IPS-NIHi7 (cell line): ENCODE measurements around the gene SHC3.

ENCODE experiments used
- DNase-seq: peaks from one replicate; pipeline ENCODE4 v3.0.0; 2012; ENCODE audit warnings: mixed read lengths; ENCODE audit errors: extremely low spot score

The SHC3 gene

GRCh38 chr9:88986776-88987175 lies 191.8 kb downstream of the SHC3 start:
- no peak for DNase-seq

- DNase-seq, result no peak
These were observed 193.0 kb downstream of the SHC3 start for GRCh38 chr9:88985616-88986015.

GRCh38 chr9:88984543-88984883 lies 194.1 kb downstream of the SHC3 start:
- DNase-seq, result no peak

GRCh38 chr9:88983865-88984542 lies 194.6 kb downstream of the SHC3 start:
- DNase-seq, result no peak

GRCh38 chr9:88980740-88981203 lies 197.8 kb downstream of the SHC3 start:
- no peak for DNase-seq

- DNase-seq, result no peak
These were observed 198.8 kb downstream of the SHC3 start for GRCh38 chr9:88979791-88980190.

GRCh38 chr9:88979021-88979420 lies 199.6 kb downstream of the SHC3 start:
- no peak for DNase-seq

GRCh38 chr9:88978034-88978433 lies 200.6 kb downstream of the SHC3 start:
- DNase-seq, result no peak

- no peak for DNase-seq
These were observed 201.7 kb downstream of the SHC3 start for GRCh38 chr9:88976890-88977257.

GRCh38 chr9:88975966-88976889 lies 202.4 kb downstream of the SHC3 start:
- no peak for DNase-seq

GRCh38 chr9:88974641-88975040 lies 204.0 kb downstream of the SHC3 start:
- no peak for DNase-seq

- no peak for DNase-seq
These were observed 205.2 kb downstream of the SHC3 start for GRCh38 chr9:88973281-88974045.

GRCh38 chr9:88972401-88972800 lies 206.2 kb downstream of the SHC3 start:
- DNase-seq, result no peak

- no peak for DNase-seq
These were observed 207.3 kb downstream of the SHC3 start for GRCh38 chr9:88971131-88971960.

- DNase-seq, result no peak
These were observed 208.8 kb downstream of the SHC3 start for GRCh38 chr9:88969646-88970373.

- DNase-seq, result no peak
These were observed 209.8 kb downstream of the SHC3 start for GRCh38 chr9:88968799-88969198.

GRCh38 chr9:88966894-88967676 lies 211.5 kb downstream of the SHC3 start:
- DNase-seq, result no peak

- no peak for DNase-seq
These were observed 213.1 kb downstream of the SHC3 start for GRCh38 chr9:88965473-88965872.

- no peak for DNase-seq
These were observed 218.0 kb downstream of the SHC3 start for GRCh38 chr9:88960632-88961031.
